H1 (cell line): ENCODE results near the gene PRKCH. TPM values are rescaled to one million over a fixed set of nuclear protein-coding genes. Genes with fewer than 3 reads are reported as not detected.

Source experiments
- CTCF ChIA-PET: fragments of 300-600 bp; sonication (Branson Sonifier 250); formaldehyde crosslinking; loops from one replicate; lab custom pipeline; 2021; ENCODE audit not compliant: partially characterized antibody; lab: Charles Lee
- POLR2A ChIA-PET: fragments of 300-600 bp; sonication (Branson Sonifier 250); formaldehyde crosslinking; loops from one replicate; lab custom pipeline; 2021; ENCODE audit warnings: inconsistent platforms; ENCODE audit not compliant: partially characterized antibody; lab: Charles Lee
- DNase-seq, 2 experiments: peaks; one replicate each; pipeline versions ENCODE4 v3.0.0 to v3.0.0-alpha.2; 2010 to 2022; ENCODE audit warnings: low spot score in 2 of 2, low read depth in 1 of 2, mixed read lengths in 1 of 2
- FAIRE-seq: peaks from 2 replicates; lab custom pipeline; 2011; peaks lifted over from hg19 to GRCh38; lab: Jason Lieb, UNC
- H2AFZ ChIP-seq: 2 replicates; pipeline ENCODE4 v1.8.1; 2012; ENCODE audit warnings: low read length, inconsistent platforms
- H2AK5ac ChIP-seq: 2 replicates; pipeline ENCODE4 v1.6.1; 2013; ENCODE audit warnings: low read depth, low read length
- H2BK120ac ChIP-seq: replicated peaks from 2 replicates; pipeline ENCODE3; 2013; ENCODE audit warnings: low read depth, low read length, inconsistent platforms
- H2BK12ac ChIP-seq: 2 replicates; pipeline ENCODE4 v1.6.1; 2013; ENCODE audit warnings: low read depth, low read length
- H2BK15ac ChIP-seq: 2 replicates; pipeline ENCODE4 v1.6.1; 2013; ENCODE audit warnings: low read length
- H2BK20ac ChIP-seq: 2 replicates; pipeline ENCODE4 v1.6.1; 2013; ENCODE audit warnings: low read length
- H2BK5ac ChIP-seq: 2 replicates; pipeline ENCODE4 v1.6.1; 2013; ENCODE audit warnings: low read depth, low read length
- H3K14ac ChIP-seq: 2 replicates; pipeline ENCODE4 v1.6.1; 2013; ENCODE audit warnings: inconsistent platforms; ENCODE audit not compliant: insufficient read length
- H3K18ac ChIP-seq: 2 replicates; pipeline ENCODE4 v1.6.1; 2013; ENCODE audit warnings: low read length; ENCODE audit errors: extremely low read depth
- H3K23ac ChIP-seq: 2 replicates; pipeline ENCODE4 v1.6.1; 2013; ENCODE audit warnings: inconsistent platforms; ENCODE audit not compliant: insufficient read length
- H3K23me2 ChIP-seq: 2 replicates; pipeline ENCODE4 v1.6.1; 2013; ENCODE audit warnings: low read depth, low read length
- H3K27ac ChIP-seq: 2 replicates; pipeline ENCODE4 v1.6.1; 2011; ENCODE audit warnings: low read depth, low read length, inconsistent platforms
- H3K27me3 ChIP-seq, 4 experiments: replicated peaks in 1 of 4; 1 replicate in 1 of 4; 2 replicates in 3 of 4; pipeline versions ENCODE4 v1.6.1 to v1.8.1; 2011 to 2013; ENCODE audit warnings: low read length in 3 of 4, mild to moderate bottlenecking in 3 of 4, inconsistent platforms in 2 of 4, mixed read lengths in 2 of 4, moderate library complexity in 1 of 4; ENCODE audit not compliant: control insufficient read depth in 3 of 4, insufficient read depth in 3 of 4; ENCODE audit errors: extremely low read depth in 1 of 4
- H3K36me3 ChIP-seq, 4 experiments: 2 replicates each; pipeline versions ENCODE4 v1.6.1 to v1.8.1; 2011 to 2013; ENCODE audit warnings: mild to moderate bottlenecking in 4 of 4, low read length in 3 of 4, moderate library complexity in 2 of 4, control low read depth in 1 of 4, inconsistent platforms in 1 of 4; ENCODE audit not compliant: insufficient read depth in 4 of 4, control insufficient read depth in 2 of 4
- H3K4ac ChIP-seq: replicated peaks from 2 replicates; pipeline ENCODE3; 2013; ENCODE audit warnings: low read length, low read depth, mixed read lengths, inconsistent platforms; ENCODE audit not compliant: insufficient read length
- H3K4me1 ChIP-seq, 4 experiments: replicated peaks in 1 of 4; 1 replicate in 1 of 4; 2 replicates in 3 of 4; pipeline versions ENCODE4 v1.6.1 to v1.8.1; 2011 to 2013; ENCODE audit warnings: low read length in 3 of 4, inconsistent platforms in 2 of 4, mixed read lengths in 1 of 4; ENCODE audit not compliant: insufficient read depth in 4 of 4, control insufficient read depth in 3 of 4
- H3K4me2 ChIP-seq, 2 experiments: 2 replicates each; pipeline versions ENCODE4 v1.6.1 to v1.8.1; 2011 to 2013; ENCODE audit warnings: low read depth in 2 of 2, low read length in 2 of 2, control low read depth in 1 of 2, inconsistent platforms in 1 of 2, mild to moderate bottlenecking in 1 of 2; ENCODE audit not compliant: insufficient read depth in 1 of 2
- H3K4me3 ChIP-seq, 4 experiments: fragments of 200-600, 300-600 bp in 1 of 4; sonication (generic), shearing (Covaris generic), sonication (Bioruptor Twin) in 1 of 4; 2 replicates each; pipeline versions ENCODE4 v1.5.1 to v1.8.1; 2011 to 2016; ENCODE audit warnings: low read length in 4 of 4, low read depth in 3 of 4, control low read depth in 2 of 4, inconsistent platforms in 2 of 4, mild to moderate bottlenecking in 2 of 4, mixed read lengths in 1 of 4, moderate library complexity in 1 of 4; ENCODE audit not compliant: insufficient read depth in 2 of 4; ENCODE audit errors: extremely low read depth in 1 of 4
- H3K56ac ChIP-seq: replicated peaks from 2 replicates; pipeline ENCODE3; 2013; ENCODE audit warnings: low read depth, mild to moderate bottlenecking, mixed read lengths, low read length, inconsistent platforms; ENCODE audit not compliant: insufficient read length
- H3K79me1 ChIP-seq: 2 replicates; pipeline ENCODE4 v1.6.1; 2013; ENCODE audit warnings: low read depth, low read length, control low read depth
- H3K79me2 ChIP-seq, 2 experiments: 2 replicates each; pipeline versions ENCODE4 v1.6.1 to v1.8.1; 2012 to 2013; ENCODE audit warnings: low read length in 2 of 2, mild to moderate bottlenecking in 2 of 2, inconsistent platforms in 1 of 2; ENCODE audit not compliant: insufficient read depth in 2 of 2, control insufficient read depth in 1 of 2
- H3K9ac ChIP-seq, 4 experiments: replicated peaks in 1 of 4; 1 replicate in 1 of 4; 2 replicates in 3 of 4; pipeline versions ENCODE4 v1.6.1 to v1.8.1; 2011 to 2013; ENCODE audit warnings: low read depth in 3 of 4, low read length in 3 of 4, control low read depth in 2 of 4, mild to moderate bottlenecking in 2 of 4, moderate library complexity in 2 of 4, inconsistent platforms in 1 of 4; ENCODE audit errors: extremely low read depth in 1 of 4
- H3K9me3 ChIP-seq, 2 experiments: 2 replicates each; pipeline versions ENCODE4 v1.6.1 to v1.8.1; 2012 to 2013; ENCODE audit warnings: mild to moderate bottlenecking in 2 of 2, moderate library complexity in 2 of 2, control low read depth in 1 of 2, inconsistent platforms in 1 of 2, low read depth in 1 of 2, low read length in 1 of 2, mixed read lengths in 1 of 2; ENCODE audit not compliant: insufficient read depth in 2 of 2
- H4K20me1 ChIP-seq, 2 experiments: replicated peaks in 1 of 2; 2 replicates each; pipeline versions ENCODE3 to v1.8.1; 2011 to 2013; ENCODE audit warnings: inconsistent platforms in 2 of 2, low read length in 2 of 2, mild to moderate bottlenecking in 1 of 2; ENCODE audit not compliant: insufficient read depth in 2 of 2, control insufficient read depth in 1 of 2
- H4K5ac ChIP-seq: 2 replicates; pipeline ENCODE4 v1.6.1; 2013; ENCODE audit warnings: low read length, low read depth, mixed read lengths, inconsistent platforms; ENCODE audit not compliant: insufficient read length
- H4K8ac ChIP-seq: 2 replicates; pipeline ENCODE4 v1.8.0; 2013; ENCODE audit warnings: mild to moderate bottlenecking, moderate library complexity, low read length, inconsistent platforms; ENCODE audit not compliant: insufficient read depth; ENCODE audit errors: extremely low read depth
- H4K91ac ChIP-seq: replicated peaks from 2 replicates; pipeline ENCODE3; 2013; ENCODE audit warnings: low read length, mixed read lengths, inconsistent platforms; ENCODE audit not compliant: insufficient read length
- SUZ12 ChIP-seq: fragments of 200-600 bp; sonication (generic); IDR thresholded peaks from 2 replicates; pipeline ENCODE4 v1.6.1; 2012; ENCODE audit warnings: mild to moderate bottlenecking, inconsistent platforms, low read length, moderate library complexity, mixed read lengths
- WGBS, 2 experiments: shearing (Covaris generic) in 1 of 2; methylation state at CpG; one replicate each; pipeline versions ENCODE4 v1.1.6 to v1.1.7; 2013 to 2015; ENCODE audit warnings: low lambda C conversion rate in 2 of 2, mixed read lengths in 2 of 2, inconsistent platforms in 1 of 2, low coverage in 1 of 2, missing lambda C conversion rate in 1 of 2; ENCODE audit not compliant: insufficient replicate concordance in 2 of 2, insufficient coverage in 1 of 2, insufficient read length in 1 of 2; ENCODE audit errors: extremely low coverage in 1 of 2, missing lambda C conversion rate in 1 of 2; 5-methylcytosine and 5-hydroxymethylcytosine counted together
- polyA plus RNA-seq, 7 experiments: library from polyadenylated mRNA; depleted of rRNA in 3 of 7; stranded (reverse) in 5 of 7; unstranded in 2 of 7; fragments of >200 nt in 5 of 7; fragments of 200-250 nt in 2 of 7; gene quantifications; 1 replicate in 5 of 7; 2 replicates in 1 of 7; 4 replicates in 1 of 7; pipeline versions ENCODE4 v1.2.1 to v1.2.3, GENCODE V29; 2011 to 2013; ENCODE audit warnings: missing spikeins in 2 of 7, mixed read lengths in 2 of 7
- total RNA-seq: library from RNA; stranded (reverse); fragmentation: NEBNext Ultra II Directional; extraction: Animal tissue kit (Norgen Biotek cat#: 25700); gene quantifications from 2 replicates; pipeline ENCODE4 v1.2.1, GENCODE V29; 2021
- TF ChIP-seq, protein P1 (sequence below): IDR thresholded peaks from 2 replicates; pipeline ENCODE4 v1.6.1; 2012; ENCODE audit warnings: low read length, inconsistent platforms

Gene PRKCH
- total and polyA plus RNA-seq, 2 of the 8 experiments (the other 6 are each of a cell fraction or from before 2014, with no cell fraction given), result 6.4 to 7.0 TPM

DNA sequence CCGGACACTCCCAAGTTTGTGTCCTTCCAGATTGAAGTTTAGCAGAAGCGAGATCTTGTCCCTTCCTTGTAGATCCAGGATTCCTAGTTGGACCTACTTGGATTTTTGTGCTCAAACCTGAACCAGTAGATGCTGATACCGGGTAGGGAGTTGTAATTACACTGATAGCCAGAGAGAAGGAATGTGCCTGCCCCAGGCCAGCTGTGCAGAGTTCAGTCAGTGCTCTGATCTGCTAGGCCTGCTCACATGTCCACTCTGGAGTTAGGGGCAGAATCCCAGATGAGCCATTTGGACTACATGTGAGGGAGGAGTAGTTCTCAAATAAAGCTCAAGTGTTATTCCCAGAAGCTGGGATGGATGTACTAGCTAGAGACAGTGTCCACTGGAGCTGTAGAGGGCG is 65.7 kb downstream of the PRKCH start:
- no peak for DNase-seq
- H3K27me3 ChIP-seq, result no peaks in the 10 kb centered on the region
- H3K4me2 ChIP-seq, result no peak overlapping the region
- H3K14ac ChIP-seq, result no peak overlapping the region
- H3K36me3 ChIP-seq, result no peaks in the 10 kb centered on the region; a peak in 1 of 8 replicates
- no peak for FAIRE-seq
- H3K9ac ChIP-seq, result no peak overlapping the region
- 86% methylated on average over 4 of the region's 4 CpGs; no CpG with 5 or more reads in 1 of the 2 experiments for WGBS, 2 experiments
- no peaks in the 10 kb centered on the region for H3K79me2 ChIP-seq
- H2AFZ ChIP-seq, result no peak overlapping the region
- H3K18ac ChIP-seq, result no peak overlapping the region
- no peak overlapping the region for H4K5ac ChIP-seq
- no peak overlapping the region for H2BK20ac ChIP-seq
- H4K8ac ChIP-seq, result no peak overlapping the region
- no peaks in the 10 kb centered on the region; the same call in 1 of the 2 replicates for H3K79me1 ChIP-seq
- no peak overlapping the region for H3K4ac ChIP-seq
- no peak overlapping the region for H3K4me3 ChIP-seq
- TF ChIP-seq, protein P1, sequence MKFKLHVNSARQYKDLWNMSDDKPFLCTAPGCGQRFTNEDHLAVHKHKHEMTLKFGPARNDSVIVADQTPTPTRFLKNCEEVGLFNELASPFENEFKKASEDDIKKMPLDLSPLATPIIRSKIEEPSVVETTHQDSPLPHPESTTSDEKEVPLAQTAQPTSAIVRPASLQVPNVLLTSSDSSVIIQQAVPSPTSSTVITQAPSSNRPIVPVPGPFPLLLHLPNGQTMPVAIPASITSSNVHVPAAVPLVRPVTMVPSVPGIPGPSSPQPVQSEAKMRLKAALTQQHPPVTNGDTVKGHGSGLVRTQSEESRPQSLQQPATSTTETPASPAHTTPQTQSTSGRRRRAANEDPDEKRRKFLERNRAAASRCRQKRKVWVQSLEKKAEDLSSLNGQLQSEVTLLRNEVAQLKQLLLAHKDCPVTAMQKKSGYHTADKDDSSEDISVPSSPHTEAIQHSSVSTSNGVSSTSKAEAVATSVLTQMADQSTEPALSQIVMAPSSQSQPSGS, result no peak
- no peak for TF ChIP-seq SUZ12
- H3K23ac ChIP-seq, result no peak overlapping the region
- no peak overlapping the region for H2AK5ac ChIP-seq
- H3K9me3 ChIP-seq, result no peaks in the 10 kb centered on the region
- no peak overlapping the region for H2BK5ac ChIP-seq
- H2BK15ac ChIP-seq, result no peak overlapping the region
- ChIA-PET CTCF (interaction anchor here (0.7 to 0.9 kb wide), 2 partner anchors 11 to 57 kb away, joined by 3 read pairs; no protein-coding TSS in a partner anchor), POLR2A (interaction anchor here (0.6 kb wide), 1 partner anchor 115 kb away, joined by 3 read pairs; no protein-coding TSS in a partner anchor)
- H3K27ac ChIP-seq, result no peak overlapping the region
- no peak overlapping the region for H4K91ac ChIP-seq
- no peaks in the 10 kb centered on the region for H4K20me1 ChIP-seq
- H2BK120ac ChIP-seq, result no peak overlapping the region
- H2BK12ac ChIP-seq, result no peak overlapping the region
- no peaks in the 10 kb centered on the region for H3K4me1 ChIP-seq
- H3K23me2 ChIP-seq, result no peaks in the 10 kb centered on the region
- no peak overlapping the region for H3K56ac ChIP-seq
